NCI-H1694 (cell line): ENCODE measurements around the gene LRRTM4.
"Not testable (repeated sequence)": the region's sequence is repeated elsewhere in the genome, so short reads cannot be mapped to it uniquely, and the experiment has no call there.

Experiments used
- DNase-seq: peaks from one replicate; lab custom pipeline; 2025; lab: John Stamatoyannopoulos, UW

LRRTM4 gene

GRCh38 chr2:77086051-77086450 lies 436.1 kb downstream of the LRRTM4 start:
- DNase-seq: no peak

- DNase-seq: no peak
Measured at GRCh38 chr2:77085561-77085960, 436.6 kb downstream of the LRRTM4 start.

GRCh38 chr2:77081597-77081996 lies 440.6 kb downstream of the LRRTM4 start:
- no peak for DNase-seq

- no peak for DNase-seq
Measured at GRCh38 chr2:77064324-77064723, 457.9 kb downstream of the LRRTM4 start.

- no peak for DNase-seq
Measured at GRCh38 chr2:77054938-77055337, 467.2 kb downstream of the LRRTM4 start.

GRCh38 chr2:77046339-77046738 lies 475.8 kb downstream of the LRRTM4 start:
- no peak for DNase-seq

- not testable (repeated sequence) for DNase-seq
Measured at GRCh38 chr2:77045456-77045855, 476.7 kb downstream of the LRRTM4 start.

GRCh38 chr2:77034445-77034844 lies 487.7 kb downstream of the LRRTM4 start:
- DNase-seq: no peak

GRCh38 chr2:77029237-77029636 lies 492.9 kb downstream of the LRRTM4 start:
- DNase-seq: not testable (repeated sequence)

GRCh38 chr2:77028032-77028600 lies 494.1 kb downstream of the LRRTM4 start:
- no peak for DNase-seq

- no peak for DNase-seq
Measured at GRCh38 chr2:77025714-77026113, 496.5 kb downstream of the LRRTM4 start.

GRCh38 chr2:77021161-77021560 lies 501.0 kb downstream of the LRRTM4 start:
- no peak for DNase-seq

- no peak for DNase-seq
Measured at GRCh38 chr2:77018219-77018618, 504.0 kb downstream of the LRRTM4 start.

- DNase-seq: no peak
Measured at GRCh38 chr2:77017355-77017745, 504.8 kb downstream of the LRRTM4 start.

GRCh38 chr2:77016443-77017354 lies 505.5 kb downstream of the LRRTM4 start:
- no peak for DNase-seq

- no peak for DNase-seq
Measured at GRCh38 chr2:77013953-77014352, 508.2 kb downstream of the LRRTM4 start.

GRCh38 chr2:77013457-77013856 lies 508.7 kb downstream of the LRRTM4 start:
- no peak for DNase-seq

- no peak for DNase-seq
Measured at GRCh38 chr2:77009307-77009706, 512.9 kb downstream of the LRRTM4 start.

GRCh38 chr2:77008853-77009252 lies 513.3 kb downstream of the LRRTM4 start:
- DNase-seq: no peak

- no peak for DNase-seq
Measured at GRCh38 chr2:77007686-77008085, 514.5 kb downstream of the LRRTM4 start.

- DNase-seq: no peak
Measured at GRCh38 chr2:77005522-77005921, 516.7 kb downstream of the LRRTM4 start.

- no peak for DNase-seq
Measured at GRCh38 chr2:77001895-77002294, 520.3 kb downstream of the LRRTM4 start.

- DNase-seq: no peak
Measured at GRCh38 chr2:76998704-76999103, 523.5 kb downstream of the LRRTM4 start.

GRCh38 chr2:76998152-76998551 lies 524.0 kb downstream of the LRRTM4 start:
- no peak for DNase-seq
